Raji (cell line): ENCODE measurements around the gene LENEP.

Experiments
- POLR2A ChIP-seq: IDR thresholded peaks from 2 replicates; pipeline ENCODE4 v1.6.1; 2011; ENCODE audit warnings: low read depth, low read length, control low read depth; ENCODE audit not compliant: insufficient read depth

The LENEP gene

GRCh38 chr1:155009742-155010141 is 16.4 kb downstream of the LENEP start:
- TF ChIP-seq POLR2A: no peak

- no peak for TF ChIP-seq POLR2A
Measured at GRCh38 chr1:155010211-155010918, 17.0 kb downstream of the LENEP start.

- no peak for TF ChIP-seq POLR2A
Measured at GRCh38 chr1:155011004-155011416, 17.6 kb downstream of the LENEP start.

- TF ChIP-seq POLR2A: no peak
Measured at GRCh38 chr1:155011437-155012025, 18.1 kb downstream of the LENEP start.

GRCh38 chr1:155012026-155012546 is 18.7 kb downstream of the LENEP start:
- TF ChIP-seq POLR2A: no peak

- TF ChIP-seq POLR2A: no peak
Measured at GRCh38 chr1:155012776-155013602, 19.6 kb downstream of the LENEP start.

- no peak for TF ChIP-seq POLR2A
Measured at GRCh38 chr1:155013632-155014031, 20.2 kb downstream of the LENEP start.

- no peak for TF ChIP-seq POLR2A
Measured at GRCh38 chr1:155014709-155015508, 21.5 kb downstream of the LENEP start.

GRCh38 chr1:155015527-155016230 is 22.3 kb downstream of the LENEP start:
- TF ChIP-seq POLR2A: no peak

- TF ChIP-seq POLR2A: no peak
Measured at GRCh38 chr1:155016231-155016831, 22.9 kb downstream of the LENEP start.

- 0 out of 2 replicates have a peak, but pooled peaks have one; percentile 36 for TF ChIP-seq POLR2A
Measured at GRCh38 chr1:155017041-155017945, 23.9 kb downstream of the LENEP start.

- TF ChIP-seq POLR2A: no peak
Measured at GRCh38 chr1:155017946-155018316, 24.5 kb downstream of the LENEP start.
